ENCODE measurements around the gene IER3IP1. TPM values are rescaled to one million over a fixed set of nuclear protein-coding genes. Genes with fewer than 3 reads are reported as not detected.

The IER3IP1 gene
- total RNA-seq, 1 experiment from 2014 or later: 8.8 TPM

DNA sequence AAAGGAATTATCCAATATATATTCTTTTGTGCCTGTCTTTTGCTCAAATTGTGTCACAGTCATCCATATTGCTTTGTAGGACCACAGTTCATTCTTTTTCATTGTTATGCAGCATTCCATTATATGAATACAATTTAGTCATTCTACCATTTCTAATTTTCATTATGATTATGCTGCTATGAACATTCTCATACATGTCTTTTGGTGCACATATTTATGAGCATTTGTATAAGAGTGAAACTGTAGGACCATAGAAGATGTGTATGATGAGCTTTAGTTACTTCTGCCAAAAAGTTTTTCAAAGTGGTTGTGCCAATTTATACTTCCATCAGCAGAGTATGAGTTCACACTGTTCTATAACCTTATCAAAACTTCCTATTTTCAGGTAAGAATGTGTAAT, 7.7 kb downstream of the IER3IP1 start:
- CTCF ChIA-PET: no interaction called here
- H4K20me1 ChIP-seq (ENCODE audit: insufficient read depth): peaks cover 36% of the 10 kb centered on the region

GRCh38 chr18:47166294-47166693, 9.9 kb downstream of the IER3IP1 start:
- Histone ChIP-seq H3K79me2 (ENCODE audit: low read depth) (peaks cover 70% of the 10 kb centered on the region), H3K9me3 (ENCODE audit: insufficient read depth, low read depth) (no peaks in the 10 kb centered on the region), H3K36me3 (ENCODE audit: low read depth) (peaks cover 24% of the 10 kb centered on the region), H3K4me1 (replicated peaks; ENCODE audit: insufficient read depth) (0 out of 2 replicates have a peak, but pooled peaks cover 6% of the 10 kb centered on the region), H3K27ac (no peak overlapping the region), H3K9me2 (ENCODE audit: insufficient read depth) (no peaks in the 10 kb centered on the region), H3K27me3 (ENCODE audit: insufficient read depth, low read depth) (no peaks in the 10 kb centered on the region), H2AFZ (no peak overlapping the region), H3K4me3 (no peak overlapping the region), H4K20me1 (ENCODE audit: insufficient read depth) (peaks cover 36% of the 10 kb centered on the region), H3F3A (ENCODE audit: insufficient read depth, low read depth) (no peaks in the 10 kb centered on the region; the same call in 1 of the 2 replicates), H3K4me2 (no peak overlapping the region)
- DNase-seq: no peak
- no peak for TF ChIP-seq EZH2 (IDR thresholded peaks at IDR 0.05; ENCODE audit: low read depth)
- TF ChIP-seq, protein P1, sequence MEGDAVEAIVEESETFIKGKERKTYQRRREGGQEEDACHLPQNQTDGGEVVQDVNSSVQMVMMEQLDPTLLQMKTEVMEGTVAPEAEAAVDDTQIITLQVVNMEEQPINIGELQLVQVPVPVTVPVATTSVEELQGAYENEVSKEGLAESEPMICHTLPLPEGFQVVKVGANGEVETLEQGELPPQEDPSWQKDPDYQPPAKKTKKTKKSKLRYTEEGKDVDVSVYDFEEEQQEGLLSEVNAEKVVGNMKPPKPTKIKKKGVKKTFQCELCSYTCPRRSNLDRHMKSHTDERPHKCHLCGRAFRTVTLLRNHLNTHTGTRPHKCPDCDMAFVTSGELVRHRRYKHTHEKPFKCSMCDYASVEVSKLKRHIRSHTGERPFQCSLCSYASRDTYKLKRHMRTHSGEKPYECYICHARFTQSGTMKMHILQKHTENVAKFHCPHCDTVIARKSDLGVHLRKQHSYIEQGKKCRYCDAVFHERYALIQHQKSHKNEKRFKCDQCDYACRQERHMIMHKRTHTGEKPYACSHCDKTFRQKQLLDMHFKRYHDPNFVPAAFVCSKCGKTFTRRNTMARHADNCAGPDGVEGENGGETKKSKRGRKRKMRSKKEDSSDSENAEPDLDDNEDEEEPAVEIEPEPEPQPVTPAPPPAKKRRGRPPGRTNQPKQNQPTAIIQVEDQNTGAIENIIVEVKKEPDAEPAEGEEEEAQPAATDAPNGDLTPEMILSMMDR (conservative IDR thresholded peaks at IDR 0.05): no peak
- POLR2A ChIA-PET (ENCODE audit: unreplicated experiment): no interaction called here
- intact Hi-C loops (cut with micrococcal nuclease; ENCODE audit: unreplicated experiment): no loop called here
- no TSS peak for BruUV-seq (replicated peaks)
- CTCF ChIA-PET: no interaction called here

More for the DNA sequence above, 7.7 kb downstream of the IER3IP1 start:
- H3K9me2 ChIP-seq (ENCODE audit: insufficient read depth): no peaks in the 10 kb centered on the region
- no peak overlapping the region for H3K4me3 ChIP-seq
- intact Hi-C loops (cut with micrococcal nuclease; ENCODE audit: unreplicated experiment): no loop called here
- H2AFZ ChIP-seq: no peak overlapping the region
- H3K27me3 ChIP-seq (ENCODE audit: insufficient read depth, low read depth): no peaks in the 10 kb centered on the region
- no peak for DNase-seq
- no peak overlapping the region for H3K27ac ChIP-seq
- POLR2A ChIA-PET (ENCODE audit: unreplicated experiment): no interaction called here
- H3K4me2 ChIP-seq: no peak overlapping the region
- 0 out of 2 replicates have a peak, but pooled peaks cover 6% of the 10 kb centered on the region for H3K4me1 ChIP-seq (replicated peaks; ENCODE audit: insufficient read depth)
- peaks cover 24% of the 10 kb centered on the region for H3K36me3 ChIP-seq (ENCODE audit: low read depth)
- no TSS peak for BruUV-seq (replicated peaks)
- TF ChIP-seq, protein P1 (conservative IDR thresholded peaks at IDR 0.05): no peak
- no peak for TF ChIP-seq EZH2 (IDR thresholded peaks at IDR 0.05; ENCODE audit: low read depth)
- peaks cover 81% of the 10 kb centered on the region for H3K79me2 ChIP-seq (ENCODE audit: low read depth)
- H3K9me3 ChIP-seq (ENCODE audit: insufficient read depth, low read depth): no peaks in the 10 kb centered on the region
- H3F3A ChIP-seq (ENCODE audit: insufficient read depth, low read depth): no peaks in the 10 kb centered on the region; the same call in 1 of the 2 replicates

DNA sequence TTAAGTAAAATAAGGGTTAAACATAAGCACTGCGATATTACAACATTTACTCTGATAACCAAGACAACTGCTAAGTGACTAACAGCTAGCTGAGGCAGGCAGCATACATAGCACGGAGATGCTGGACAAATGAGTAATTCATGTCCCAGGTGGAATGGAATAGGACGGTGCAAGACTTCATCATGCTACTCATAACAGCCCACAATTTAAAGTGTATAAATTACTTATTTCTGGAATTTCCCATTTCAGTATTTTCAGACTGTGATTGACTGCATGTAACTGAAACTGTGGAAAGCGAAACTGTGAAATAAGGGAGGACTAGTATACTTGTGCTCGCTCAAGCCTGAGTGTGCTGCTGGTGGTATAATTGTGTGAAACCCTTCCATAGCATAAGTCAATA, 12.9 kb downstream of the IER3IP1 start:
- DNase-seq: no peak
- BruUV-seq (replicated peaks): no TSS peak
- ChIA-PET CTCF (no interaction called here), POLR2A (ENCODE audit: unreplicated experiment) (no interaction called here)
- TF ChIP-seq, protein P1 (conservative IDR thresholded peaks at IDR 0.05): no peak
- TF ChIP-seq EZH2 (IDR thresholded peaks at IDR 0.05; ENCODE audit: low read depth): no peak
- Histone ChIP-seq H3K36me3 (ENCODE audit: low read depth) (peaks cover 14% of the 10 kb centered on the region; the same call in 1 of the 2 replicates), H4K20me1 (ENCODE audit: insufficient read depth) (peaks cover 40% of the 10 kb centered on the region), H3K4me2 (no peak overlapping the region), H3K4me1 (replicated peaks; ENCODE audit: insufficient read depth) (0 out of 2 replicates have a peak, but pooled peaks cover 6% of the 10 kb centered on the region), H3K27ac (no peak overlapping the region), H3K27me3 (ENCODE audit: insufficient read depth, low read depth) (no peaks in the 10 kb centered on the region), H3F3A (ENCODE audit: insufficient read depth, low read depth) (no peaks in the 10 kb centered on the region), H3K4me3 (no peak overlapping the region), H3K9me3 (ENCODE audit: insufficient read depth, low read depth) (no peaks in the 10 kb centered on the region), H3K79me2 (ENCODE audit: low read depth) (peaks cover 61% of the 10 kb centered on the region), H2AFZ (no peak overlapping the region), H3K9me2 (ENCODE audit: insufficient read depth) (no peaks in the 10 kb centered on the region)
- intact Hi-C loops (cut with micrococcal nuclease; ENCODE audit: unreplicated experiment): no loop called here
